GM12878 (cell line): ENCODE measurements around the gene RALGAPA1. TPM values are rescaled to one million over a fixed set of nuclear protein-coding genes. Genes with fewer than 3 reads are reported as not detected.

ENCODE experiments used
- ATAC-seq: fragments of 200-7000 bp; cut with Tn5 transposase; 3 replicates; pipeline ENCODE4 v1.9.1; 2020; ENCODE audit warnings: mild to moderate bottlenecking, moderate library complexity
- BruUV-seq: library from RNA; stranded (reverse); fragments of 400-500 nt; replicated peaks from 2 replicates; lab custom pipeline; 2021; lab: Mats Ljungman, UMichigan
- CTCF ChIA-PET: fragments of 300-600 bp; sonication (Branson Sonifier 250); formaldehyde crosslinking; extraction: SDS; loops from one replicate; lab custom pipeline; 2021; ENCODE audit warnings: inconsistent platforms; lab: Yijun Ruan, JAX
- POLR2A ChIA-PET: fragments of 350-600 bp; formaldehyde crosslinking; extraction: SDS; loops from one replicate; lab custom pipeline; 2021; ENCODE audit warnings: inconsistent platforms; lab: Charles Lee
- RAD21 ChIA-PET: fragments of 300-600 bp; sonication (Branson Sonifier 250); formaldehyde crosslinking; loops from one replicate; lab custom pipeline; 2023; ENCODE audit warnings: antibody characterized with exemption; ENCODE audit not compliant: unreplicated experiment; lab: Charles Lee
- SMC1A ChIA-PET: fragments of 300-600 bp; sonication (Branson Sonifier 250); formaldehyde crosslinking; loops from one replicate; lab custom pipeline; 2023; ENCODE audit not compliant: unreplicated experiment, uncharacterized antibody; lab: Charles Lee
- DNase-seq: peaks from one replicate; pipeline ENCODE4 v3.0.0-alpha.2; 2011; ENCODE audit warnings: low read depth, low spot score
- FAIRE-seq: peaks from 3 replicates; lab custom pipeline; 2011; peaks lifted over from hg19 to GRCh38; lab: Jason Lieb, UNC
- H2AFZ ChIP-seq: 2 replicates; pipeline ENCODE4 v1.6.0; 2011; ENCODE audit warnings: low read depth, low read length, control low read depth; ENCODE audit not compliant: control insufficient read depth
- H3K27ac ChIP-seq: 2 replicates; pipeline ENCODE4 v1.5.1; 2011; ENCODE audit warnings: control low read depth; ENCODE audit not compliant: control insufficient read depth, insufficient read depth
- H3K27me3 ChIP-seq, 2 experiments: replicated peaks in 1 of 2; 2 replicates each; pipeline versions ENCODE4 v1.6.0 to v1.6.1; 2011; ENCODE audit warnings: low read length in 1 of 2; ENCODE audit not compliant: control insufficient read depth in 2 of 2, insufficient read depth in 2 of 2
- H3K36me3 ChIP-seq, 2 experiments: 2 replicates each; pipeline ENCODE4 v1.5.1; 2011; ENCODE audit warnings: low read length in 1 of 2; ENCODE audit not compliant: control insufficient read depth in 2 of 2, insufficient read depth in 2 of 2
- H3K4me1 ChIP-seq: 2 replicates; pipeline ENCODE4 v1.6.1; 2011; ENCODE audit warnings: mild to moderate bottlenecking, low read length, moderate library complexity, mixed read lengths; ENCODE audit not compliant: control insufficient read depth, insufficient read depth
- H3K4me2 ChIP-seq: 2 replicates; pipeline ENCODE4 v1.6.0; 2011; ENCODE audit warnings: control low read depth; ENCODE audit not compliant: control insufficient read depth, insufficient read depth
- H3K4me3 ChIP-seq: fragments of 200-600 bp; sonication (generic); 2 replicates; pipeline ENCODE4 v1.5.1; 2016
- H3K79me2 ChIP-seq: 2 replicates; pipeline ENCODE4 v1.6.0; 2011; ENCODE audit warnings: low read length; ENCODE audit not compliant: control insufficient read depth, insufficient read depth
- H3K9ac ChIP-seq: 2 replicates; pipeline ENCODE4 v1.8.0; 2011; ENCODE audit warnings: low read length, control low read depth, mixed read lengths; ENCODE audit not compliant: control insufficient read depth, insufficient read depth
- H3K9me3 ChIP-seq: replicated peaks from 3 replicates; pipeline ENCODE4 v1.5.1; 2011; ENCODE audit warnings: mild to moderate bottlenecking, low read length; ENCODE audit not compliant: control insufficient read depth, insufficient read depth
- H4K20me1 ChIP-seq: 2 replicates; pipeline ENCODE4 v1.6.0; 2011; ENCODE audit not compliant: control insufficient read depth, insufficient read depth
- ASH2L ChIP-seq: fragments of 300-600, 200-600 bp; sonication (generic); IDR thresholded peaks from 2 replicates; pipeline ENCODE4 v1.6.1; 2017; ENCODE audit warnings: low read depth, mild to moderate bottlenecking, borderline replicate concordance
- DPF2 ChIP-seq: fragments of 450-650 bp; IDR thresholded peaks from 2 replicates; pipeline ENCODE4 v1.6.1; 2017; ENCODE audit warnings: mild to moderate bottlenecking
- EED ChIP-seq: sonication (generic); IDR thresholded peaks from 2 replicates; pipeline ENCODE4 v1.6.1; 2016; ENCODE audit warnings: antibody characterized with exemption, low read depth
- JUNB ChIP-seq: IDR thresholded peaks from 2 replicates; pipeline ENCODE4 v1.6.1; 2016; ENCODE audit warnings: antibody characterized with exemption, mild to moderate bottlenecking
- KDM1A ChIP-seq: fragments of 200-600 bp; sonication (generic); IDR thresholded peaks from 2 replicates; pipeline ENCODE4 v1.6.1; 2016; ENCODE audit warnings: borderline replicate concordance
- MTA2 ChIP-seq: fragments of 450-650 bp; IDR thresholded peaks from 2 replicates; pipeline ENCODE4 v1.6.1; 2016; ENCODE audit warnings: low read depth, mild to moderate bottlenecking, moderate library complexity
- NR2C1 ChIP-seq: fragments of 450-650 bp; IDR thresholded peaks from 2 replicates; pipeline ENCODE4 v1.6.1; 2017; ENCODE audit warnings: antibody characterized with exemption, mild to moderate bottlenecking, moderate library complexity
- TCF12 ChIP-seq: IDR thresholded peaks from 2 replicates; pipeline ENCODE4 v1.6.1; 2011; ENCODE audit warnings: low read depth, mild to moderate bottlenecking, low read length
- TCF3 ChIP-seq: IDR thresholded peaks from 2 replicates; pipeline ENCODE4 v1.6.1; 2012; ENCODE audit warnings: low read depth, mild to moderate bottlenecking, low read length, borderline replicate concordance; ENCODE audit not compliant: insufficient read depth
- ZNF217 ChIP-seq: fragments of 450-650 bp; IDR thresholded peaks from 2 replicates; pipeline ENCODE4 v1.6.1; 2017; ENCODE audit warnings: antibody characterized with exemption, mild to moderate bottlenecking
- WGBS: methylation state at CpG from one replicate; pipeline ENCODE4 v1.1.6; 2016; ENCODE audit warnings: low lambda C conversion rate; ENCODE audit not compliant: insufficient replicate concordance, insufficient coverage; ENCODE audit errors: missing lambda C conversion rate; 5-methylcytosine and 5-hydroxymethylcytosine counted together
- in situ Hi-C: fragments of 300-500 bp; cut with MboI; formaldehyde crosslinking; loops from 9 replicates; pipeline ENCODE4 v1.14.3; 2018; ENCODE audit warnings: mixed read lengths
- intact Hi-C: fragments of 100-400 bp; cut with micrococcal nuclease; formaldehyde crosslinking; loops from one replicate; pipeline ENCODE4 v1.14.2; 2022; ENCODE audit not compliant: unreplicated experiment
- polyA plus RNA-seq, 11 experiments: library from polyadenylated mRNA; depleted of rRNA in 4 of 11; unstranded in 6 of 11; stranded (reverse) in 5 of 11; fragments of >200 nt; fragmentation: Nextera tagmentation in 4 of 11; fragmentation: Illumina TruSeq in 1 of 11; extraction: Ambion mirVana in 4 of 11; extraction: Trizol in 1 of 11; gene quantifications; 1 replicate in 1 of 11; 2 replicates in 10 of 11; pipeline versions ENCODE4 v1.2.1 to v1.2.3, GENCODE V29; 2011 to 2016; ENCODE audit warnings: inconsistent platforms in 2 of 11, missing spikeins in 2 of 11, low read depth in 1 of 11
- total RNA-seq, 4 experiments: library from RNA; depleted of rRNA in 3 of 4; stranded (reverse); fragments of >200 nt in 3 of 4; fragmentation: Illumina TruSeq in 1 of 4; extraction: Trizol in 1 of 4; gene quantifications; 2 replicates each; pipeline versions ENCODE4 v1.2.1 to v1.2.3, GENCODE V29; 2013 to 2021
- TF ChIP-seq, protein P1 (sequence below): fragments of 450-650 bp; formaldehyde crosslinking; IDR thresholded peaks from 2 replicates; pipeline ENCODE4 v1.4.0; 2020; ENCODE audit warnings: mild to moderate bottlenecking, moderate library complexity
- TF ChIP-seq, protein P2 (sequence below): fragments of 450-650 bp; IDR thresholded peaks from 2 replicates; pipeline ENCODE4 v1.6.1; 2018; ENCODE audit warnings: mild to moderate bottlenecking, low read depth, moderate library complexity; ENCODE audit not compliant: partially characterized antibody
- TF ChIP-seq, protein P3 (sequence below): fragments of 450-650 bp; formaldehyde crosslinking; IDR thresholded peaks from 2 replicates; pipeline ENCODE4 v1.4.0; 2022; ENCODE audit warnings: mild to moderate bottlenecking, moderate library complexity

RALGAPA1 gene
- total and polyA plus RNA-seq, 10 of the 15 experiments (the other 5 are each of a cell fraction or from before 2014, with no cell fraction given), result 5.6 to 26.7 (median 14.7) TPM

DNA sequence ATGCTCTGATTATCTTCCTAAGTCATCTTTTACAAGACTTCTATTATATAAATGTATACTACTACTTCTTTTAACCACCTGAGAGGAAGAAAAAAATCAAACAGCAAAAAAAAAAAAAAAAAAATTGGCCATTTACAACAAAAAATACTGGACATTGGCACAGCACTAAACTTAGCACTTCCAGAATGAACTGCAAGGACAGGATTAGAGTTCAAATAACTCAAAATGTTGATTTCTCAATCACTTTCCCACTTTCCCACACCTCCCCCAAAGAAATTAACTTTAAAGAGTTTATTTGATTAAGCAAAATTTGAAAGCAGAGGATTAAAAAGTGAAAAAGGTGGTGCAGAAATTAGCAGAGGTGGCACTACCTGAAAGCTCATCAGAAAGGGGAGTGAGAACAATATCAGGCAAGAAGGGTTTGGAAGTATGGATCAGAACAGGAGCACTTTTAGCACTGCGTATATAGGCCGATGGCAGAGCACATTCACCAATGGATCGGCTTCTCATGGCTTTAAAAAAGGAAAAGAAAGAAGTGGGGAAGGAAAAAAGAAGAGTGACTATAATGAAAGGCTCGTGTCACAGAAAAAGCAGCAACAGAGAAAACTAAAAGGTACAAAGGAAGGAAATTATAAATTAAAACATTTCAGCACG lies 109.2 kb downstream of the RALGAPA1 start (continued):
- TF ChIP-seq, protein P1, sequence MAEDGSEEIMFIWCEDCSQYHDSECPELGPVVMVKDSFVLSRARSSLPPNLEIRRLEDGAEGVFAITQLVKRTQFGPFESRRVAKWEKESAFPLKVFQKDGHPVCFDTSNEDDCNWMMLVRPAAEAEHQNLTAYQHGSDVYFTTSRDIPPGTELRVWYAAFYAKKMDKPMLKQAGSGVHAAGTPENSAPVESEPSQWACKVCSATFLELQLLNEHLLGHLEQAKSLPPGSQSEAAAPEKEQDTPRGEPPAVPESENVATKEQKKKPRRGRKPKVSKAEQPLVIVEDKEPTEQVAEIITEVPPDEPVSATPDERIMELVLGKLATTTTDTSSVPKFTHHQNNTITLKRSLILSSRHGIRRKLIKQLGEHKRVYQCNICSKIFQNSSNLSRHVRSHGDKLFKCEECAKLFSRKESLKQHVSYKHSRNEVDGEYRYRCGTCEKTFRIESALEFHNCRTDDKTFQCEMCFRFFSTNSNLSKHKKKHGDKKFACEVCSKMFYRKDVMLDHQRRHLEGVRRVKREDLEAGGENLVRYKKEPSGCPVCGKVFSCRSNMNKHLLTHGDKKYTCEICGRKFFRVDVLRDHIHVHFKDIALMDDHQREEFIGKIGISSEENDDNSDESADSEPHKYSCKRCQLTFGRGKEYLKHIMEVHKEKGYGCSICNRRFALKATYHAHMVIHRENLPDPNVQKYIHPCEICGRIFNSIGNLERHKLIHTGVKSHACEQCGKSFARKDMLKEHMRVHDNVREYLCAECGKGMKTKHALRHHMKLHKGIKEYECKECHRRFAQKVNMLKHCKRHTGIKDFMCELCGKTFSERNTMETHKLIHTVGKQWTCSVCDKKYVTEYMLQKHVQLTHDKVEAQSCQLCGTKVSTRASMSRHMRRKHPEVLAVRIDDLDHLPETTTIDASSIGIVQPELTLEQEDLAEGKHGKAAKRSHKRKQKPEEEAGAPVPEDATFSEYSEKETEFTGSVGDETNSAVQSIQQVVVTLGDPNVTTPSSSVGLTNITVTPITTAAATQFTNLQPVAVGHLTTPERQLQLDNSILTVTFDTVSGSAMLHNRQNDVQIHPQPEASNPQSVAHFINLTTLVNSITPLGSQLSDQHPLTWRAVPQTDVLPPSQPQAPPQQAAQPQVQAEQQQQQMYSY (CRISPR knock-in tag), result no peak
- TF ChIP-seq, protein P2, sequence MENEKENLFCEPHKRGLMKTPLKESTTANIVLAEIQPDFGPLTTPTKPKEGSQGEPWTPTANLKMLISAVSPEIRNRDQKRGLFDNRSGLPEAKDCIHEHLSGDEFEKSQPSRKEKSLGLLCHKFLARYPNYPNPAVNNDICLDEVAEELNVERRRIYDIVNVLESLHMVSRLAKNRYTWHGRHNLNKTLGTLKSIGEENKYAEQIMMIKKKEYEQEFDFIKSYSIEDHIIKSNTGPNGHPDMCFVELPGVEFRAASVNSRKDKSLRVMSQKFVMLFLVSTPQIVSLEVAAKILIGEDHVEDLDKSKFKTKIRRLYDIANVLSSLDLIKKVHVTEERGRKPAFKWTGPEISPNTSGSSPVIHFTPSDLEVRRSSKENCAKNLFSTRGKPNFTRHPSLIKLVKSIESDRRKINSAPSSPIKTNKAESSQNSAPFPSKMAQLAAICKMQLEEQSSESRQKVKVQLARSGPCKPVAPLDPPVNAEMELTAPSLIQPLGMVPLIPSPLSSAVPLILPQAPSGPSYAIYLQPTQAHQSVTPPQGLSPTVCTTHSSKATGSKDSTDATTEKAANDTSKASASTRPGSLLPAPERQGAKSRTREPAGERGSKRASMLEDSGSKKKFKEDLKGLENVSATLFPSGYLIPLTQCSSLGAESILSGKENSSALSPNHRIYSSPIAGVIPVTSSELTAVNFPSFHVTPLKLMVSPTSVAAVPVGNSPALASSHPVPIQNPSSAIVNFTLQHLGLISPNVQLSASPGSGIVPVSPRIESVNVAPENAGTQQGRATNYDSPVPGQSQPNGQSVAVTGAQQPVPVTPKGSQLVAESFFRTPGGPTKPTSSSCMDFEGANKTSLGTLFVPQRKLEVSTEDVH, result no peak
- no peak for TF ChIP-seq EED

DNA sequence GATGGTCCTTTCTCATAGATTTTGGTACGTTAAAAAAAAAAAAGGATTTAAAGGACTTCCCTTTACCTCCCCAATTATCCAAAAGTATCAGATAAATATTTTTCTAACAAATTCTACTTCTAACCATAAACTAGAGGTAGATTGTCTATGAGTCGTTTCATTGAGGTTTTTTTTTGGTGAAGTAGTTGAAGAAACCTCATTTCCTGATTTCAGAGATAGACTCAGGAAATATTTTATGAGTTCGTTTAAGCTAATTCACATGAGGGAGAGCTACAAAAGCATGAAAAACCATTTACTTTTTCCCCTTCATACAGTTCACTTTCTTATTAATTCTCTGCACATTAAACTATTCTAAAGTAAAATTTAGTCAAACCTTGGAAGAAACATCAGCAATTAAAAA lies 112.5 kb downstream of the RALGAPA1 start:
- RAD21 ChIA-PET, result no interaction called here
- TF ChIP-seq ASH2L (no peak), TCF12 (no peak), JUNB (no peak), KDM1A (no peak), NR2C1 (no peak), MTA2 (no peak), ZNF217 (no peak), DPF2 (no peak), TCF3 (no peak)
- TF ChIP-seq, protein P3, sequence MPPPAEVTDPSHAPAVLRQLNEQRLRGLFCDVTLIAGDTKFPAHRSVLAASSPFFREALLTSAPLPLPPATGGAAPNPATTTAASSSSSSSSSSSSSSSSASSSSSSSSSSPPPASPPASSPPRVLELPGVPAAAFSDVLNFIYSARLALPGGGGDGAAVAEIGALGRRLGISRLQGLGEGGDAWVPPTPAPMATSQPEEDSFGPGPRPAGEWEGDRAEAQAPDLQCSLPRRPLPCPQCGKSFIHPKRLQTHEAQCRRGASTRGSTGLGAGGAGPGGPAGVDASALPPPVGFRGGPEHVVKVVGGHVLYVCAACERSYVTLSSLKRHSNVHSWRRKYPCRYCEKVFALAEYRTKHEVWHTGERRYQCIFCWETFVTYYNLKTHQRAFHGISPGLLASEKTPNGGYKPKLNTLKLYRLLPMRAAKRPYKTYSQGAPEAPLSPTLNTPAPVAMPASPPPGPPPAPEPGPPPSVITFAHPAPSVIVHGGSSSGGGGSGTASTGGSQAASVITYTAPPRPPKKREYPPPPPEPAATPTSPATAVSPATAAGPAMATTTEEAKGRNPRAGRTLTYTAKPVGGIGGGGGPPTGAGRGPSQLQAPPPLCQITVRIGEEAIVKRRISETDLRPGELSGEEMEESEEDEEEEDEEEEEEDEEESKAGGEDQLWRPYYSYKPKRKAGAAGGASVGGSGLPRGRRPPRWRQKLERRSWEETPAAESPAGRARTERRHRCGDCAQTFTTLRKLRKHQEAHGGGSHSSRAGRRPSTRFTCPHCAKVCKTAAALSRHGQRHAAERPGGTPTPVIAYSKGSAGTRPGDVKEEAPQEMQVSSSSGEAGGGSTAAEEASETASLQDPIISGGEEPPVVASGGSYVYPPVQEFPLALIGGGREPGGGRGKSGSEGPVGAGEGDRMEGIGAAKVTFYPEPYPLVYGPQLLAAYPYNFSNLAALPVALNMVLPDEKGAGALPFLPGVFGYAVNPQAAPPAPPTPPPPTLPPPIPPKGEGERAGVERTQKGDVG (CRISPR knock-in tag), result no peak

More for the DNA sequence above, 112.5 kb downstream of the RALGAPA1 start:
- Histone ChIP-seq H3K27me3 (no peaks in the 10 kb centered on the region), H3K27ac (no peak overlapping the region), H4K20me1 (no peaks in the 10 kb centered on the region), H3K4me2 (no peak overlapping the region), H3K4me3 (no peak overlapping the region), H2AFZ (no peak overlapping the region), H3K4me1 (no peaks in the 10 kb centered on the region), H3K9me3 (no peaks in the 10 kb centered on the region), H3K36me3 (no peaks in the 10 kb centered on the region), H3K79me2 (no peaks in the 10 kb centered on the region), H3K9ac (no peak overlapping the region)
- in situ Hi-C loops (loop anchor here (25.0 kb wide), 1 partner anchor 259 kb away; no protein-coding TSS in a partner anchor), intact Hi-C loops (no loop called here)
- FAIRE-seq (no peak), ATAC-seq (no peak), DNase-seq (no peak)
- WGBS, result 49% methylated on average over 3 of the region's 3 CpGs
- POLR2A ChIA-PET, result interaction anchor here (0.6 to 0.7 kb wide), 2 partner anchors 49 to 266 kb away, joined by 3 to 5 read pairs; no protein-coding TSS in a partner anchor
- BruUV-seq, result no TSS peak
- CTCF ChIA-PET, result interaction anchor here (1.4 kb wide), 1 partner anchor 118 kb away, joined by 3 read pairs; no protein-coding TSS in a partner anchor
- SMC1A ChIA-PET, result interaction anchor here (0.7 kb wide), 1 partner anchor 19 kb away, joined by 3 read pairs; no protein-coding TSS in a partner anchor
